HEK293 (cell line): ENCODE results near the gene ZC3H4.

Source experiments
- ATF2 ChIP-seq: fragments of 450-650 bp; formaldehyde crosslinking; IDR thresholded peaks from 2 replicates; pipeline ENCODE4 v1.5.1; 2016; ENCODE audit warnings: missing biosample characterization, missing genetic modification characterization, low read depth
- ZBTB7A ChIP-seq: fragments of 450-650 bp; formaldehyde crosslinking; IDR thresholded peaks from 2 replicates; pipeline ENCODE4 v1.5.1; 2016; ENCODE audit warnings: low read depth, missing biosample characterization, missing genetic modification characterization
- ZNF112 ChIP-seq: fragments of 450-650 bp; formaldehyde crosslinking; IDR thresholded peaks from 2 replicates; pipeline ENCODE4 v1.5.0; 2017; ENCODE audit warnings: missing biosample characterization, missing genetic modification characterization
- ZNF133 ChIP-seq: fragments of 450-650 bp; formaldehyde crosslinking; IDR thresholded peaks from 2 replicates; pipeline ENCODE4 v1.5.1; 2016; ENCODE audit warnings: missing biosample characterization, missing genetic modification characterization
- ZNF146 ChIP-seq: fragments of 450-650 bp; formaldehyde crosslinking; IDR thresholded peaks from 2 replicates; pipeline ENCODE4 v1.5.1; 2016; ENCODE audit warnings: missing biosample characterization, missing genetic modification characterization
- ZNF473 ChIP-seq: fragments of 450-650 bp; formaldehyde crosslinking; IDR thresholded peaks from 2 replicates; pipeline ENCODE4 v1.5.1; 2017; ENCODE audit warnings: missing biosample characterization, missing genetic modification characterization
- ZNF558 ChIP-seq: fragments of 450-650 bp; formaldehyde crosslinking; IDR thresholded peaks from 2 replicates; pipeline ENCODE4 v1.5.1; 2016; ENCODE audit warnings: missing biosample characterization, missing genetic modification characterization
- TF ChIP-seq, protein P1 (sequence below): IDR thresholded peaks from 2 replicates; pipeline ENCODE4 v1.6.1; 2011; ENCODE audit warnings: mild to moderate bottlenecking, low read depth, low read length, borderline replicate concordance
- TF ChIP-seq, protein P2 (sequence below): fragments of 450-650 bp; formaldehyde crosslinking; IDR thresholded peaks from 2 replicates; pipeline ENCODE4 v1.5.1; 2016; ENCODE audit warnings: missing biosample characterization, missing genetic modification characterization
- TF ChIP-seq, protein P3 (sequence below): fragments of 450-650 bp; formaldehyde crosslinking; conservative IDR thresholded peaks from 2 replicates; pipeline ENCODE4 v1.5.1; 2016; ENCODE audit warnings: low read depth, missing biosample characterization, missing genetic modification characterization
- TF ChIP-seq, protein P4 (sequence below): fragments of 450-650 bp; formaldehyde crosslinking; IDR thresholded peaks from 2 replicates; pipeline ENCODE4 v1.5.1; 2016; ENCODE audit warnings: missing biosample characterization, missing genetic modification characterization, low read depth

DNA sequence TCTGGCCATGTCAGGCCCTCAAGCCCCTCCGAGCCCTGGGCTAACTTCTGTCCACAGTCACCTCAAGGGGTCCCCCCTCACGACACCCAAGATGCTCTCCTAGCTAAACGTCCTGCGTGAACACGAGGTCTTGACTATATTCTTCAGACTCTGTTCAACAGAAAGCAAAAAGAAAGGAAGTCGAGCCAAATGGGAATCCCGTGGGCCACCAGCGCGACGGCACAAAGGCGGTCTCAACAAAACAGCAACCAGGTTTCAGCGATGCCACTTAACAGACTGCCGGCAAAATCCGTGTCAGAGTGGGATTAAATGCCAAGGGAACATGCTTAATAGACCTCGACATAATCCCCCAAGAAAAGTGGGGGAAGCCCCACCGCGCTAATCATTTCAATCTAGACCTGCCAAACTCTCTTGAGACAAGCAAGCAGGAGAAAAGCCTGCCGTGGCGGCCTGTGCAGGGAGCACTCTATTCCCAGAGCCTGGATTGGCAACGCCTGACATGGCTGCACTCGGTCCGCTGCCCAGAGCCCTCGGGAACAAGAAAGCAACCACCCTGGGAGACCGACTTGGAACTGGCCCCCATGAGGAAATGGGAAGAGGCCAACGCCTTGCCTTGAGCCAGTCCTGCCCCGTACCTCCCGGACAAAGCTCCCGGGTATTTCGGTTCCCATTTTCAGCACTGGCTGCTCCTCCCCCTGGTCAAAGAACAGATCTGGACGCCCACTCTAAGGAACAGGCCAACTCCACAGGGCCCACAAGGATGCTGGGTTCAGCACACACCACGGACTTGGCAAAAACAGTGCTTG is 16.0 kb downstream of the ZC3H4 start:
- TF ChIP-seq ZBTB7A (tag by site-specific recombination) (no peak), ZNF133 (no peak), ATF2 (no peak), ZNF558 (no peak), ZNF146 (tag by site-specific recombination) (no peak), ZNF112 (tag by site-specific recombination) (no peak), ZNF473 (no peak)
- TF ChIP-seq, protein P1, sequence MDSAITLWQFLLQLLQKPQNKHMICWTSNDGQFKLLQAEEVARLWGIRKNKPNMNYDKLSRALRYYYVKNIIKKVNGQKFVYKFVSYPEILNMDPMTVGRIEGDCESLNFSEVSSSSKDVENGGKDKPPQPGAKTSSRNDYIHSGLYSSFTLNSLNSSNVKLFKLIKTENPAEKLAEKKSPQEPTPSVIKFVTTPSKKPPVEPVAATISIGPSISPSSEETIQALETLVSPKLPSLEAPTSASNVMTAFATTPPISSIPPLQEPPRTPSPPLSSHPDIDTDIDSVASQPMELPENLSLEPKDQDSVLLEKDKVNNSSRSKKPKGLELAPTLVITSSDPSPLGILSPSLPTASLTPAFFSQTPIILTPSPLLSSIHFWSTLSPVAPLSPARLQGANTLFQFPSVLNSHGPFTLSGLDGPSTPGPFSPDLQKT: no peak
- TF ChIP-seq, protein P2, sequence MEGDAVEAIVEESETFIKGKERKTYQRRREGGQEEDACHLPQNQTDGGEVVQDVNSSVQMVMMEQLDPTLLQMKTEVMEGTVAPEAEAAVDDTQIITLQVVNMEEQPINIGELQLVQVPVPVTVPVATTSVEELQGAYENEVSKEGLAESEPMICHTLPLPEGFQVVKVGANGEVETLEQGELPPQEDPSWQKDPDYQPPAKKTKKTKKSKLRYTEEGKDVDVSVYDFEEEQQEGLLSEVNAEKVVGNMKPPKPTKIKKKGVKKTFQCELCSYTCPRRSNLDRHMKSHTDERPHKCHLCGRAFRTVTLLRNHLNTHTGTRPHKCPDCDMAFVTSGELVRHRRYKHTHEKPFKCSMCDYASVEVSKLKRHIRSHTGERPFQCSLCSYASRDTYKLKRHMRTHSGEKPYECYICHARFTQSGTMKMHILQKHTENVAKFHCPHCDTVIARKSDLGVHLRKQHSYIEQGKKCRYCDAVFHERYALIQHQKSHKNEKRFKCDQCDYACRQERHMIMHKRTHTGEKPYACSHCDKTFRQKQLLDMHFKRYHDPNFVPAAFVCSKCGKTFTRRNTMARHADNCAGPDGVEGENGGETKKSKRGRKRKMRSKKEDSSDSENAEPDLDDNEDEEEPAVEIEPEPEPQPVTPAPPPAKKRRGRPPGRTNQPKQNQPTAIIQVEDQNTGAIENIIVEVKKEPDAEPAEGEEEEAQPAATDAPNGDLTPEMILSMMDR (tag by site-specific recombination): no peak
- TF ChIP-seq, protein P3, sequence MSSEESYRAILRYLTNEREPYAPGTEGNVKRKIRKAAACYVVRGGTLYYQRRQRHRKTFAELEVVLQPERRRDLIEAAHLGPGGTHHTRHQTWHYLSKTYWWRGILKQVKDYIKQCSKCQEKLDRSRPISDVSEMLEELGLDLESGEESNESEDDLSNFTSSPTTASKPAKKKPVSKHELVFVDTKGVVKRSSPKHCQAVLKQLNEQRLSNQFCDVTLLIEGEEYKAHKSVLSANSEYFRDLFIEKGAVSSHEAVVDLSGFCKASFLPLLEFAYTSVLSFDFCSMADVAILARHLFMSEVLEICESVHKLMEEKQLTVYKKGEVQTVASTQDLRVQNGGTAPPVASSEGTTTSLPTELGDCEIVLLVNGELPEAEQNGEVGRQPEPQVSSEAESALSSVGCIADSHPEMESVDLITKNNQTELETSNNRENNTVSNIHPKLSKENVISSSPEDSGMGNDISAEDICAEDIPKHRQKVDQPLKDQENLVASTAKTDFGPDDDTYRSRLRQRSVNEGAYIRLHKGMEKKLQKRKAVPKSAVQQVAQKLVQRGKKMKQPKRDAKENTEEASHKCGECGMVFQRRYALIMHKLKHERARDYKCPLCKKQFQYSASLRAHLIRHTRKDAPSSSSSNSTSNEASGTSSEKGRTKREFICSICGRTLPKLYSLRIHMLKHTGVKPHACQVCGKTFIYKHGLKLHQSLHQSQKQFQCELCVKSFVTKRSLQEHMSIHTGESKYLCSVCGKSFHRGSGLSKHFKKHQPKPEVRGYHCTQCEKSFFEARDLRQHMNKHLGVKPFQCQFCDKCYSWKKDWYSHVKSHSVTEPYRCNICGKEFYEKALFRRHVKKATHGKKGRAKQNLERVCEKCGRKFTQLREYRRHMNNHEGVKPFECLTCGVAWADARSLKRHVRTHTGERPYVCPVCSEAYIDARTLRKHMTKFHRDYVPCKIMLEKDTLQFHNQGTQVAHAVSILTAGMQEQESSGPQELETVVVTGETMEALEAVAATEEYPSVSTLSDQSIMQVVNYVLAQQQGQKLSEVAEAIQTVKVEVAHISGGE (tag by site-specific recombination): no peak
- TF ChIP-seq, protein P4, sequence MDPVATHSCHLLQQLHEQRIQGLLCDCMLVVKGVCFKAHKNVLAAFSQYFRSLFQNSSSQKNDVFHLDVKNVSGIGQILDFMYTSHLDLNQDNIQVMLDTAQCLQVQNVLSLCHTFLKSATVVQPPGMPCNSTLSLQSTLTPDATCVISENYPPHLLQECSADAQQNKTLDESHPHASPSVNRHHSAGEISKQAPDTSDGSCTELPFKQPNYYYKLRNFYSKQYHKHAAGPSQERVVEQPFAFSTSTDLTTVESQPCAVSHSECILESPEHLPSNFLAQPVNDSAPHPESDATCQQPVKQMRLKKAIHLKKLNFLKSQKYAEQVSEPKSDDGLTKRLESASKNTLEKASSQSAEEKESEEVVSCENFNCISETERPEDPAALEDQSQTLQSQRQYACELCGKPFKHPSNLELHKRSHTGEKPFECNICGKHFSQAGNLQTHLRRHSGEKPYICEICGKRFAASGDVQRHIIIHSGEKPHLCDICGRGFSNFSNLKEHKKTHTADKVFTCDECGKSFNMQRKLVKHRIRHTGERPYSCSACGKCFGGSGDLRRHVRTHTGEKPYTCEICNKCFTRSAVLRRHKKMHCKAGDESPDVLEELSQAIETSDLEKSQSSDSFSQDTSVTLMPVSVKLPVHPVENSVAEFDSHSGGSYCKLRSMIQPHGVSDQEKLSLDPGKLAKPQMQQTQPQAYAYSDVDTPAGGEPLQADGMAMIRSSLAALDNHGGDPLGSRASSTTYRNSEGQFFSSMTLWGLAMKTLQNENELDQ: no peak
